Adrenal gland (tissue), 12 donors: Measurements from ENCODE around the gene CNR1. TPM values are rescaled to one million over a fixed set of nuclear protein-coding genes. Genes with fewer than 3 reads are reported as not detected.

Source experiments
- DNase-seq, 7 donors: peaks; one replicate each; pipeline ENCODE4 v3.0.0-alpha.2; 2019 to 2020
- H3K27ac ChIP-seq, 5 donors: fragments of 200-600 bp; sonication (generic) in 4 of 5; 1 replicate in 3 of 5; 2 replicates in 2 of 5; pipeline versions ENCODE4 v1.5.1 to v1.8.0; 2016 to 2020; ENCODE audit warnings: mild to moderate bottlenecking in 1 of 5
- H3K27me3 ChIP-seq: fragments of 200-600 bp; 2 replicates; pipeline ENCODE4 v1.8.0; 2021
- H3K36me3 ChIP-seq, 2 donors: fragments of 200-600 bp; replicated peaks in 1 of 2; 1 replicate in 1 of 2; 2 replicates in 1 of 2; pipeline versions ENCODE4 v1.5.1 to v1.8.0; 2018 to 2022
- H3K4me1 ChIP-seq, 2 donors: fragments of 200-600 bp; replicated peaks in 1 of 2; 1 replicate in 1 of 2; 2 replicates in 1 of 2; pipeline versions ENCODE4 v1.5.1 to v1.8.0; 2018 to 2021
- H3K4me3 ChIP-seq, 4 donors: fragments of 200-600 bp; sonication (generic) in 3 of 4; one replicate each; pipeline ENCODE4 v1.5.1; 2016 to 2018
- H3K9me3 ChIP-seq, 3 donors: fragments of 200-600 bp; sonication (generic) in 1 of 3; replicated peaks in 1 of 3; 1 replicate in 2 of 3; 2 replicates in 1 of 3; pipeline versions ENCODE4 v1.5.1 to v1.8.0; 2016 to 2021
- POLR2A ChIP-seq, 2 donors: fragments of 450-650 bp; IDR thresholded peaks; one replicate each; pipeline ENCODE4 v1.6.1; 2017; ENCODE audit warnings: antibody characterized with exemption in 2 of 2, mild to moderate bottlenecking in 2 of 2, moderate library complexity in 1 of 2
- WGBS, 4 donors: extraction: QIAGEN DNeasy Blood & Tissue Kit in 2 of 4; methylation state at CpG; one replicate each; pipeline versions ENCODE4 v1.1.5 to v1.1.7; 2013 to 2017; 5-methylcytosine and 5-hydroxymethylcytosine counted together
- intact Hi-C, 2 donors: fragments of 100-400 bp; cut with DNase I; formaldehyde crosslinking; loops; one replicate each; pipeline versions ENCODE4 v1.14.1 to v1.15.0; 2022 to 2023
- polyA plus RNA-seq, 3 donors: library from polyadenylated mRNA; stranded (reverse); fragments of 200-250 nt in 2 of 3; fragments of 350-450 nt in 1 of 3; fragmentation: Illumina TruSeq in 1 of 3; extraction: RNeasy Lipid Tissue Mini Kit (QIAGEN cat#74804) in 1 of 3; gene quantifications; one replicate each; pipeline ENCODE4 v1.2.3, GENCODE V29; 2013 to 2014
- total RNA-seq, 9 donors: library from RNA; depleted of rRNA in 4 of 9; stranded (reverse); fragments of >200 nt in 4 of 9; fragments of 120-200 nt in 1 of 9; fragmentation: NEBNext Ultra II Directional in 1 of 9; extraction: Animal tissue kit (Norgen Biotek cat#: 25700) in 1 of 9; gene quantifications; one replicate each; pipeline versions ENCODE4 v1.1.0 to v1.2.4, GENCODE V29; 2013 to 2023
- TF ChIP-seq, protein P1 (sequence below), 6 experiments: fragments of 450-650 bp in 4 of 6; fragments of 200-600 bp in 2 of 6; sonication (generic) in 1 of 6; IDR thresholded peaks; 1 replicate in 5 of 6; 2 replicates in 1 of 6; pipeline versions ENCODE4 v1.5.1 to v1.8.0; 2016 to 2021; ENCODE audit warnings: antibody characterized with exemption in 6 of 6, mild to moderate bottlenecking in 2 of 6, moderate library complexity in 1 of 6
- donor health status: healthy with polysubstance abuse.
- donor health status: Bipolar disorder and iron deficiency.
- donor health status: DM: yes; HTN: yes; CAD: no.
- donor health status: DM: no; HTN: no; CAD: no.
- donor health status: DM: no; HTN: no; CAD: no.
- donor health status: DM: yes; HTN: yes; CAD: no.

Gene CNR1
- total and polyA plus RNA-seq, 12 donors, result 0.83 to 38.3 (median 6.9) TPM

- no peak overlapping the region for H3K27ac ChIP-seq
- TF ChIP-seq, protein P1, sequence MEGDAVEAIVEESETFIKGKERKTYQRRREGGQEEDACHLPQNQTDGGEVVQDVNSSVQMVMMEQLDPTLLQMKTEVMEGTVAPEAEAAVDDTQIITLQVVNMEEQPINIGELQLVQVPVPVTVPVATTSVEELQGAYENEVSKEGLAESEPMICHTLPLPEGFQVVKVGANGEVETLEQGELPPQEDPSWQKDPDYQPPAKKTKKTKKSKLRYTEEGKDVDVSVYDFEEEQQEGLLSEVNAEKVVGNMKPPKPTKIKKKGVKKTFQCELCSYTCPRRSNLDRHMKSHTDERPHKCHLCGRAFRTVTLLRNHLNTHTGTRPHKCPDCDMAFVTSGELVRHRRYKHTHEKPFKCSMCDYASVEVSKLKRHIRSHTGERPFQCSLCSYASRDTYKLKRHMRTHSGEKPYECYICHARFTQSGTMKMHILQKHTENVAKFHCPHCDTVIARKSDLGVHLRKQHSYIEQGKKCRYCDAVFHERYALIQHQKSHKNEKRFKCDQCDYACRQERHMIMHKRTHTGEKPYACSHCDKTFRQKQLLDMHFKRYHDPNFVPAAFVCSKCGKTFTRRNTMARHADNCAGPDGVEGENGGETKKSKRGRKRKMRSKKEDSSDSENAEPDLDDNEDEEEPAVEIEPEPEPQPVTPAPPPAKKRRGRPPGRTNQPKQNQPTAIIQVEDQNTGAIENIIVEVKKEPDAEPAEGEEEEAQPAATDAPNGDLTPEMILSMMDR (IDR thresholded peaks at IDR 0.05), result no peak
- no peak for TF ChIP-seq POLR2A (IDR thresholded peaks at IDR 0.05)
- 56 to 59% (median 56%) methylated on average over 4 of the region's 4 CpGs for WGBS, 4 donors
- no peaks in the 10 kb centered on the region for H3K9me3 ChIP-seq
- H3K36me3 ChIP-seq, result no peaks in the 10 kb centered on the region
- no peak for DNase-seq
- no peak overlapping the region for H3K4me3 ChIP-seq
- H3K27me3 ChIP-seq, result peaks cover 16% of the 10 kb centered on the region
- intact Hi-C loops, result no loop called here
- H3K4me1 ChIP-seq, result peaks cover 5 to 19% of the 10 kb centered on the region in 2 donors
Observed at GRCh38 chr6:88161940-88162339, 4.2 kb downstream of the CNR1 start.

DNA sequence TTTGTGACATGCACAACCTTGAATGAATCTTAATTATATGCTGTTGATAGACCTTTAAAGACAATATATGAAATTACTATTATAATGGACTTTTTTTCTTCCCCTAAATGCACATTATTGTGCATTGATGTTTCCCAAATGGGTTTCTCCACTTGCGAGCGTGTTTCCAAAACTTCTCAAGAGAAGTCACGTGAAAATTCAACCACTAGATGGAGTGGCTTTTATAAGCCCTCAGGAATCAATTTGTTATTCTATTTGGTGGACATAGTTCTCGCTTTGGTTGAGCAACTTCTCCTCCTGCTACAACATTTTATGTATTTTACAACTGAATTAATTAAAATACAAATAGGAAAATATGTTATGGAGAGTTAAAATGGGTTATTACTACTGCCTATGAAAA lies 9.0 kb downstream of the CNR1 start:
- Histone ChIP-seq H3K9me3 (no peaks in the 10 kb centered on the region), H3K36me3 (no peaks in the 10 kb centered on the region), H3K27ac (no peak overlapping the region), H3K4me1 (no peaks in the 10 kb centered on the region), H3K27me3 (no peaks in the 10 kb centered on the region), H3K4me3 (no peak overlapping the region)
- WGBS, 4 donors, result 74 to 82% (median 80%) methylated on average over 4 of the region's 4 CpGs
- TF ChIP-seq, protein P1 (IDR thresholded peaks at IDR 0.05), result no peak
- no peak for TF ChIP-seq POLR2A (IDR thresholded peaks at IDR 0.05)
- intact Hi-C loops, result no loop called here
- no peak for DNase-seq

DNA sequence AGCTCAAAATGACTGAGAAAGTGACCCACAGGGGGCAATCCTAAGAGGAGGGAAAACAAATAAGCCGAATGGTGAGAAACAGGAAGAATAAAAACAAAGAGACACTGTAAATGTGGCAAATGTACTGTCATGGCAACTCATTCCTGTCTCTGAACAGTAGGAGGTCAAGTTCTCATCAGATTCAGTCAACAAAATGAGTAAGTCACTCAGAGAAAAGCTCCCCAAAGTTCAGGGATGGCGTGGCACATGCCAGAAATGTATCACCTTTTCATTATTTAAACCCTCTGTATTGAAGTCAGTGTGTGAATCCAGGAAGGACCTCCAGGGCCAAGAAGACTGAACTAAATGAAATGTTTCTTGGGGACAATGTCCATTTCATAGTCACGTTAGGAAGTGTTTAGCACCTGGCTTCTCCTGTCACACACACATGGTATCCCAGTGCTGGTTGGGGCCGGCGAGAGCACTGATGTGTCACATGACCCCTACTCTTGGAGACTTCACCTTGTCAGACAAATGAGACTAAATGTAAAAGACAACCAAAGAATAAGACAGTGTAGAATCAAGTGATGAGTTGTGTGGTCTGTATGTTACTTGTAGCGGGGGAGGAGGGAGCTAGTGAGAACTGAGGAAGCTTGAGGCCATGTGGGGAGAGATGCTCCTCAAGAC lies 20.7 kb downstream of the CNR1 start:
- Histone ChIP-seq H3K9me3 (no peaks in the 10 kb centered on the region), H3K4me3 (no peak overlapping the region), H3K36me3 (no peaks in the 10 kb centered on the region), H3K27ac (no peak overlapping the region), H3K4me1 (no peaks in the 10 kb centered on the region), H3K27me3 (no peaks in the 10 kb centered on the region)
- TF ChIP-seq POLR2A (IDR thresholded peaks at IDR 0.05), result no peak
- TF ChIP-seq, protein P1 (IDR thresholded peaks at IDR 0.05), result no peak
- intact Hi-C loops, result no loop called here
- no peak for DNase-seq
- WGBS, 4 donors, result 80 to 86% (median 84%) methylated on average over 6 of the region's 6 CpGs

DNA sequence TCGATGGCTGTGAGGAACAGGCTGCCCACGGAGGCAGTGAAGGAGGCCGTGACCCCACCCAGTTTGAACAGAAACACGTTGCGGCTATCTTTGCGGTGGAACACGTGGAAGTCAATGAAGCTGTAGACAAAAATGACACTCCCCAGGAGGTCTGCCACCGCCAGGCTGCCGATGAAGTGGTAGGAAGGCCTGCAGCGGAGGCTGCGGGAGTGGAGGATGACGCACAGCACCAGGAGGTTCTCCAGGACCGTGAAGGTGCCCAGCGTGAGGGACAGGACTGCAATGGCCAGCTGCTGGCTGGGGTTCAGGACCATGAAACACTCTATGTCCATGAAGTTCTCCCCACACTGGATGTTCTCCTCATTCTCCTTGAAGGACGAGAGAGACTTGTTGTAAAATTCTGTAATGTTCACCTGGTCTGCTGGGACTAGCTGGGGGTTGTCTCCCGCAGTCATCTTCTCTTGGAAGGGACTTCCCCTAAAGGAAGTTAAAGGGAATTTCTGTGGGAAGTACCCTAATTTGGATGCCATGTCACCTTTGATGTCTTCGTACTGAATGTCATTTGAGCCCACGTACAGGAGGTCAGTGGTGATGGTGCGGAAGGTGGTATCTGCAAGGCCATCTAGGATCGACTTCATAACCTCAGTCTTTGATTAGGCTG lies 21.4 kb downstream of the CNR1 start:
- no peak for TF ChIP-seq POLR2A (IDR thresholded peaks at IDR 0.05)
- TF ChIP-seq, protein P1 (IDR thresholded peaks at IDR 0.05), result no peak
- intact Hi-C loops, result no loop called here
- Histone ChIP-seq H3K4me3 (no peak overlapping the region), H3K9me3 (no peaks in the 10 kb centered on the region), H3K27me3 (no peaks in the 10 kb centered on the region), H3K27ac (no peak overlapping the region), H3K36me3 (no peaks in the 10 kb centered on the region), H3K4me1 (no peaks in the 10 kb centered on the region)
- 91 to 93% (median 91%) methylated on average over 18 to 20 of the region's 20 CpGs for WGBS, 4 donors
- DNase-seq, result no peak
